H1 (cell line): ENCODE results near the gene CRYBA4. TPM values are rescaled to one million over a fixed set of nuclear protein-coding genes. Genes with fewer than 3 reads are reported as not detected.

Source experiments
- CTCF ChIA-PET: fragments of 300-600 bp; sonication (Branson Sonifier 250); formaldehyde crosslinking; loops from one replicate; lab custom pipeline; 2021; ENCODE audit not compliant: partially characterized antibody; lab: Charles Lee
- POLR2A ChIA-PET: fragments of 300-600 bp; sonication (Branson Sonifier 250); formaldehyde crosslinking; loops from one replicate; lab custom pipeline; 2021; ENCODE audit warnings: inconsistent platforms; ENCODE audit not compliant: partially characterized antibody; lab: Charles Lee
- DNase-seq, 2 experiments: peaks; one replicate each; pipeline versions ENCODE4 v3.0.0 to v3.0.0-alpha.2; 2010 to 2022; ENCODE audit warnings: low spot score in 2 of 2, low read depth in 1 of 2, mixed read lengths in 1 of 2
- FAIRE-seq: peaks from 2 replicates; lab custom pipeline; 2011; peaks lifted over from hg19 to GRCh38; lab: Jason Lieb, UNC
- H2AFZ ChIP-seq: 2 replicates; pipeline ENCODE4 v1.8.1; 2012; ENCODE audit warnings: low read length, inconsistent platforms
- H2AK5ac ChIP-seq: 2 replicates; pipeline ENCODE4 v1.6.1; 2013; ENCODE audit warnings: low read depth, low read length
- H2BK120ac ChIP-seq: replicated peaks from 2 replicates; pipeline ENCODE3; 2013; ENCODE audit warnings: low read depth, low read length, inconsistent platforms
- H2BK12ac ChIP-seq: 2 replicates; pipeline ENCODE4 v1.6.1; 2013; ENCODE audit warnings: low read depth, low read length
- H2BK15ac ChIP-seq: 2 replicates; pipeline ENCODE4 v1.6.1; 2013; ENCODE audit warnings: low read length
- H2BK20ac ChIP-seq: 2 replicates; pipeline ENCODE4 v1.6.1; 2013; ENCODE audit warnings: low read length
- H2BK5ac ChIP-seq: 2 replicates; pipeline ENCODE4 v1.6.1; 2013; ENCODE audit warnings: low read depth, low read length
- H3K14ac ChIP-seq: 2 replicates; pipeline ENCODE4 v1.6.1; 2013; ENCODE audit warnings: inconsistent platforms; ENCODE audit not compliant: insufficient read length
- H3K18ac ChIP-seq: 2 replicates; pipeline ENCODE4 v1.6.1; 2013; ENCODE audit warnings: low read length; ENCODE audit errors: extremely low read depth
- H3K23ac ChIP-seq: 2 replicates; pipeline ENCODE4 v1.6.1; 2013; ENCODE audit warnings: inconsistent platforms; ENCODE audit not compliant: insufficient read length
- H3K23me2 ChIP-seq: 2 replicates; pipeline ENCODE4 v1.6.1; 2013; ENCODE audit warnings: low read depth, low read length
- H3K27ac ChIP-seq: 2 replicates; pipeline ENCODE4 v1.6.1; 2011; ENCODE audit warnings: low read depth, low read length, inconsistent platforms
- H3K27me3 ChIP-seq, 4 experiments: replicated peaks in 1 of 4; 1 replicate in 1 of 4; 2 replicates in 3 of 4; pipeline versions ENCODE4 v1.6.1 to v1.8.1; 2011 to 2013; ENCODE audit warnings: low read length in 3 of 4, mild to moderate bottlenecking in 3 of 4, inconsistent platforms in 2 of 4, mixed read lengths in 2 of 4, moderate library complexity in 1 of 4; ENCODE audit not compliant: control insufficient read depth in 3 of 4, insufficient read depth in 3 of 4; ENCODE audit errors: extremely low read depth in 1 of 4
- H3K36me3 ChIP-seq, 4 experiments: 2 replicates each; pipeline versions ENCODE4 v1.6.1 to v1.8.1; 2011 to 2013; ENCODE audit warnings: mild to moderate bottlenecking in 4 of 4, low read length in 3 of 4, moderate library complexity in 2 of 4, control low read depth in 1 of 4, inconsistent platforms in 1 of 4; ENCODE audit not compliant: insufficient read depth in 4 of 4, control insufficient read depth in 2 of 4
- H3K4ac ChIP-seq: replicated peaks from 2 replicates; pipeline ENCODE3; 2013; ENCODE audit warnings: low read length, low read depth, mixed read lengths, inconsistent platforms; ENCODE audit not compliant: insufficient read length
- H3K4me1 ChIP-seq, 4 experiments: replicated peaks in 1 of 4; 1 replicate in 1 of 4; 2 replicates in 3 of 4; pipeline versions ENCODE4 v1.6.1 to v1.8.1; 2011 to 2013; ENCODE audit warnings: low read length in 3 of 4, inconsistent platforms in 2 of 4, mixed read lengths in 1 of 4; ENCODE audit not compliant: insufficient read depth in 4 of 4, control insufficient read depth in 3 of 4
- H3K4me2 ChIP-seq, 2 experiments: 2 replicates each; pipeline versions ENCODE4 v1.6.1 to v1.8.1; 2011 to 2013; ENCODE audit warnings: low read depth in 2 of 2, low read length in 2 of 2, control low read depth in 1 of 2, inconsistent platforms in 1 of 2, mild to moderate bottlenecking in 1 of 2; ENCODE audit not compliant: insufficient read depth in 1 of 2
- H3K4me3 ChIP-seq, 4 experiments: fragments of 200-600, 300-600 bp in 1 of 4; sonication (generic), shearing (Covaris generic), sonication (Bioruptor Twin) in 1 of 4; 2 replicates each; pipeline versions ENCODE4 v1.5.1 to v1.8.1; 2011 to 2016; ENCODE audit warnings: low read length in 4 of 4, low read depth in 3 of 4, control low read depth in 2 of 4, inconsistent platforms in 2 of 4, mild to moderate bottlenecking in 2 of 4, mixed read lengths in 1 of 4, moderate library complexity in 1 of 4; ENCODE audit not compliant: insufficient read depth in 2 of 4; ENCODE audit errors: extremely low read depth in 1 of 4
- H3K56ac ChIP-seq: replicated peaks from 2 replicates; pipeline ENCODE3; 2013; ENCODE audit warnings: low read depth, mild to moderate bottlenecking, mixed read lengths, low read length, inconsistent platforms; ENCODE audit not compliant: insufficient read length
- H3K79me1 ChIP-seq: 2 replicates; pipeline ENCODE4 v1.6.1; 2013; ENCODE audit warnings: low read depth, low read length, control low read depth
- H3K79me2 ChIP-seq, 2 experiments: 2 replicates each; pipeline versions ENCODE4 v1.6.1 to v1.8.1; 2012 to 2013; ENCODE audit warnings: low read length in 2 of 2, mild to moderate bottlenecking in 2 of 2, inconsistent platforms in 1 of 2; ENCODE audit not compliant: insufficient read depth in 2 of 2, control insufficient read depth in 1 of 2
- H3K9ac ChIP-seq, 4 experiments: replicated peaks in 1 of 4; 1 replicate in 1 of 4; 2 replicates in 3 of 4; pipeline versions ENCODE4 v1.6.1 to v1.8.1; 2011 to 2013; ENCODE audit warnings: low read depth in 3 of 4, low read length in 3 of 4, control low read depth in 2 of 4, mild to moderate bottlenecking in 2 of 4, moderate library complexity in 2 of 4, inconsistent platforms in 1 of 4; ENCODE audit errors: extremely low read depth in 1 of 4
- H3K9me3 ChIP-seq, 2 experiments: 2 replicates each; pipeline versions ENCODE4 v1.6.1 to v1.8.1; 2012 to 2013; ENCODE audit warnings: mild to moderate bottlenecking in 2 of 2, moderate library complexity in 2 of 2, control low read depth in 1 of 2, inconsistent platforms in 1 of 2, low read depth in 1 of 2, low read length in 1 of 2, mixed read lengths in 1 of 2; ENCODE audit not compliant: insufficient read depth in 2 of 2
- H4K20me1 ChIP-seq, 2 experiments: replicated peaks in 1 of 2; 2 replicates each; pipeline versions ENCODE3 to v1.8.1; 2011 to 2013; ENCODE audit warnings: inconsistent platforms in 2 of 2, low read length in 2 of 2, mild to moderate bottlenecking in 1 of 2; ENCODE audit not compliant: insufficient read depth in 2 of 2, control insufficient read depth in 1 of 2
- H4K5ac ChIP-seq: 2 replicates; pipeline ENCODE4 v1.6.1; 2013; ENCODE audit warnings: low read length, low read depth, mixed read lengths, inconsistent platforms; ENCODE audit not compliant: insufficient read length
- H4K8ac ChIP-seq: 2 replicates; pipeline ENCODE4 v1.8.0; 2013; ENCODE audit warnings: mild to moderate bottlenecking, moderate library complexity, low read length, inconsistent platforms; ENCODE audit not compliant: insufficient read depth; ENCODE audit errors: extremely low read depth
- H4K91ac ChIP-seq: replicated peaks from 2 replicates; pipeline ENCODE3; 2013; ENCODE audit warnings: low read length, mixed read lengths, inconsistent platforms; ENCODE audit not compliant: insufficient read length
- KDM1A ChIP-seq: fragments of 200-600, 300-600 bp; sonication (generic); IDR thresholded peaks from 2 replicates; pipeline ENCODE4 v1.7.1; 2016; ENCODE audit warnings: mild to moderate bottlenecking, low read length, borderline replicate concordance
- NRF1 ChIP-seq: IDR thresholded peaks from 2 replicates; pipeline ENCODE4 v1.6.1; 2011; ENCODE audit warnings: mild to moderate bottlenecking, low read depth, low read length, improper control_type of control experiment
- PHF8 ChIP-seq: fragments of 200-600 bp; sonication (generic); conservative IDR thresholded peaks from 2 replicates; pipeline ENCODE4 v1.7.1; 2012; ENCODE audit warnings: low read depth, mild to moderate bottlenecking, inconsistent platforms, low read length, moderate library complexity
- RNF2 ChIP-seq: fragments of 200-900, 300-1000 bp; sonication (generic); IDR thresholded peaks from 2 replicates; pipeline ENCODE4 v1.7.1; 2016; ENCODE audit warnings: borderline replicate concordance, low read depth, mild to moderate bottlenecking, antibody characterized with exemption, low read length; ENCODE audit not compliant: poor library complexity, severe bottlenecking; ENCODE audit errors: missing control alignments
- RXRA ChIP-seq: IDR thresholded peaks from 2 replicates; pipeline ENCODE4 v1.6.1; 2011; ENCODE audit warnings: low read depth, mild to moderate bottlenecking, low read length, moderate library complexity; ENCODE audit not compliant: insufficient read depth
- SAP30 ChIP-seq: fragments of 300-600 bp; sonication (generic); IDR thresholded peaks from 2 replicates; pipeline ENCODE4 v1.7.1; 2012; ENCODE audit warnings: low read length, moderate library complexity, mild to moderate bottlenecking, inconsistent platforms; ENCODE audit not compliant: insufficient read depth, insufficient replicate concordance
- SIN3A ChIP-seq, 2 experiments: IDR thresholded peaks in 1 of 2; conservative IDR thresholded peaks in 1 of 2; 2 replicates each; pipeline ENCODE4 v1.6.1; 2011 to 2012; ENCODE audit warnings: low read length in 2 of 2, improper control_type of control experiment in 1 of 2, low read depth in 1 of 2, mild to moderate bottlenecking in 1 of 2
- SP4 ChIP-seq: IDR thresholded peaks from 2 replicates; pipeline ENCODE4 v1.6.1; 2012; ENCODE audit warnings: low read length, inconsistent platforms
- SRF ChIP-seq: IDR thresholded peaks from 2 replicates; pipeline ENCODE4 v1.6.1; 2011; ENCODE audit warnings: mild to moderate bottlenecking, low read depth, low read length, moderate library complexity
- WGBS, 2 experiments: shearing (Covaris generic) in 1 of 2; methylation state at CpG; one replicate each; pipeline versions ENCODE4 v1.1.6 to v1.1.7; 2013 to 2015; ENCODE audit warnings: low lambda C conversion rate in 2 of 2, mixed read lengths in 2 of 2, inconsistent platforms in 1 of 2, low coverage in 1 of 2, missing lambda C conversion rate in 1 of 2; ENCODE audit not compliant: insufficient replicate concordance in 2 of 2, insufficient coverage in 1 of 2, insufficient read length in 1 of 2; ENCODE audit errors: extremely low coverage in 1 of 2, missing lambda C conversion rate in 1 of 2; 5-methylcytosine and 5-hydroxymethylcytosine counted together
- polyA plus RNA-seq, 7 experiments: library from polyadenylated mRNA; depleted of rRNA in 3 of 7; stranded (reverse) in 5 of 7; unstranded in 2 of 7; fragments of >200 nt in 5 of 7; fragments of 200-250 nt in 2 of 7; gene quantifications; 1 replicate in 5 of 7; 2 replicates in 1 of 7; 4 replicates in 1 of 7; pipeline versions ENCODE4 v1.2.1 to v1.2.3, GENCODE V29; 2011 to 2013; ENCODE audit warnings: missing spikeins in 2 of 7, mixed read lengths in 2 of 7
- total RNA-seq: library from RNA; stranded (reverse); fragmentation: NEBNext Ultra II Directional; extraction: Animal tissue kit (Norgen Biotek cat#: 25700); gene quantifications from 2 replicates; pipeline ENCODE4 v1.2.1, GENCODE V29; 2021
- TF ChIP-seq, protein P1 (sequence below): IDR thresholded peaks from 2 replicates; pipeline ENCODE4 v1.6.1; 2011; ENCODE audit warnings: low read depth, mild to moderate bottlenecking, low read length; ENCODE audit not compliant: insufficient read depth

The CRYBA4 gene
- total and polyA plus RNA-seq, 2 of the 8 experiments (the other 6 are each of a cell fraction or from before 2014, with no cell fraction given), result 0.67 to 3.1 TPM

GRCh38 chr22:26650722-26651421 lies 29.1 kb downstream of the CRYBA4 start:
- CTCF ChIA-PET, result interaction anchor here (0.8 to 0.9 kb wide), 2 partner anchors 148 to 212 kb away, joined by 3 to 4 read pairs; no protein-coding TSS in a partner anchor
- no peak for TF ChIP-seq KDM1A
- no peak for TF ChIP-seq NRF1
- TF ChIP-seq SRF, result no peak
- TF ChIP-seq, protein P1, sequence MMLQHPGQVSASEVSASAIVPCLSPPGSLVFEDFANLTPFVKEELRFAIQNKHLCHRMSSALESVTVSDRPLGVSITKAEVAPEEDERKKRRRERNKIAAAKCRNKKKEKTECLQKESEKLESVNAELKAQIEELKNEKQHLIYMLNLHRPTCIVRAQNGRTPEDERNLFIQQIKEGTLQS, result no peak
- no peak for TF ChIP-seq SIN3A (conservative IDR thresholded peaks at IDR 0.05 in 1 of 2, IDR thresholded peaks at IDR 0.05 in 1 of 2; ENCODE audit: low read depth in 1 of 2, low read length in 2 of 2)
- TF ChIP-seq RXRA, result no peak
- TF ChIP-seq SP4, result no peak
- no peak for TF ChIP-seq PHF8
- TF ChIP-seq SAP30, result no peak
- TF ChIP-seq RNF2, result no peak

More at GRCh38 chr22:26650722-26651421, 29.1 kb downstream of the CRYBA4 start:
- H3K4me2 ChIP-seq, result no peak overlapping the region
- H3K56ac ChIP-seq, result no peak overlapping the region
- H3K27ac ChIP-seq, result no peak overlapping the region
- 0 out of 2 replicates have a peak, but pooled peaks cover 2% of the 10 kb centered on the region for H3K79me1 ChIP-seq
- H3K27me3 ChIP-seq, result 0 out of 7 replicates have a peak, but pooled peaks cover 0 to 4% (median 0%) of the 10 kb centered on the region in 4 experiments
- H2BK20ac ChIP-seq, result peak overlapping the region; percentile 51; the same call in 1 of the 2 replicates
- no peak overlapping the region for H3K4ac ChIP-seq
- no peak overlapping the region for H4K5ac ChIP-seq
- H2BK120ac ChIP-seq, result no peak overlapping the region
- 95% methylated on average over 6 of the region's 6 CpGs; no CpG with 5 or more reads in 1 of the 2 experiments for WGBS, 2 experiments
- H3K23me2 ChIP-seq, result no peaks in the 10 kb centered on the region; the same call in 1 of the 2 replicates
- no peak overlapping the region for H2AFZ ChIP-seq
- H3K9ac ChIP-seq, result no peak overlapping the region
- FAIRE-seq (no peak), DNase-seq (no peak)
- H3K79me2 ChIP-seq, result no peaks in the 10 kb centered on the region
- H2AK5ac ChIP-seq, result peak overlapping the region; percentile 41; the same call in 1 of the 2 replicates
- no peak overlapping the region for H3K23ac ChIP-seq
- no peaks in the 10 kb centered on the region for H4K20me1 ChIP-seq
- POLR2A ChIA-PET, result interaction anchor here (0.6 to 1.9 kb wide), 10 partner anchors 10 to 234 kb away, joined by 3 to 8 read pairs (median 3); no protein-coding TSS in a partner anchor
- H3K36me3 ChIP-seq, result no peaks in the 10 kb centered on the region; a peak in 1 of 8 replicates
- H3K14ac ChIP-seq, result no peak overlapping the region
- peak overlapping the region; percentile 2; the same call in 1 of the 2 replicates for H3K18ac ChIP-seq
- H2BK15ac ChIP-seq, result no peak overlapping the region
- H3K4me1 ChIP-seq, result peaks cover 12 to 34% (median 24%) of the 10 kb centered on the region in 4 experiments
- peak overlapping the region; percentile 71 for H4K91ac ChIP-seq
- peak overlapping the region; percentile 1; the same call in 1 of the 2 replicates for H2BK5ac ChIP-seq
- H4K8ac ChIP-seq, result peak overlapping the region; percentile 73; the same call in 1 of the 2 replicates
- no peak overlapping the region for H3K4me3 ChIP-seq
- H3K9me3 ChIP-seq, result no peaks in the 10 kb centered on the region
- H2BK12ac ChIP-seq, result 0 out of 2 replicates have a peak overlapping the region, but pooled peaks have one; percentile 44
